SK-N-SH treated with all-trans-retinoic acid at 6 μM for 48 hours (cell line): ENCODE measurements around the gene ARID1B.

Experiments
- ARNTL ChIP-seq: fragments of 450-650 bp; formaldehyde crosslinking; IDR thresholded peaks from 2 replicates; pipeline ENCODE4 v1.5.0; 2020; ENCODE audit warnings: low read depth, mild to moderate bottlenecking, moderate library complexity, borderline replicate concordance
- BACH2 ChIP-seq: fragments of 250-450 bp; sonication (Bioruptor Pico); IDR thresholded peaks from 2 replicates; pipeline ENCODE4 v1.9.0; 2021; ENCODE audit warnings: mild to moderate bottlenecking, borderline replicate concordance
- ESRRG ChIP-seq: fragments of 250-450 bp; sonication (Bioruptor Pico); IDR thresholded peaks from 2 replicates; pipeline ENCODE4 v1.6.1; 2021; ENCODE audit warnings: mild to moderate bottlenecking
- ISL1 ChIP-seq: fragments of 250-450 bp; sonication (Bioruptor Pico); IDR thresholded peaks from 2 replicates; pipeline ENCODE4 v2.1.2; 2022; ENCODE audit warnings: mild to moderate bottlenecking, moderate library complexity
- TOX ChIP-seq: fragments of 250-450 bp; sonication (Bioruptor Pico); IDR thresholded peaks from 2 replicates; pipeline ENCODE4 v1.8.0; 2021; ENCODE audit warnings: mild to moderate bottlenecking, moderate library complexity, borderline replicate concordance
- ZFP3 ChIP-seq: fragments of 250-450 bp; sonication (Bioruptor Pico); IDR thresholded peaks from 2 replicates; pipeline ENCODE4 v1.5.0; 2020; ENCODE audit warnings: mild to moderate bottlenecking, moderate library complexity
- TF ChIP-seq, protein P1 (sequence below): fragments of 250-450 bp; sonication (Bioruptor Pico); IDR thresholded peaks from 2 replicates; pipeline ENCODE4 v1.8.0; 2021; ENCODE audit warnings: low read depth, mild to moderate bottlenecking, moderate library complexity, borderline replicate concordance
- TF ChIP-seq, protein P2 (sequence below): fragments of 250-450 bp; sonication (Bioruptor Pico); IDR thresholded peaks from 2 replicates; pipeline ENCODE4 v1.8.0; 2020; ENCODE audit warnings: mild to moderate bottlenecking, moderate library complexity, borderline replicate concordance

DNA sequence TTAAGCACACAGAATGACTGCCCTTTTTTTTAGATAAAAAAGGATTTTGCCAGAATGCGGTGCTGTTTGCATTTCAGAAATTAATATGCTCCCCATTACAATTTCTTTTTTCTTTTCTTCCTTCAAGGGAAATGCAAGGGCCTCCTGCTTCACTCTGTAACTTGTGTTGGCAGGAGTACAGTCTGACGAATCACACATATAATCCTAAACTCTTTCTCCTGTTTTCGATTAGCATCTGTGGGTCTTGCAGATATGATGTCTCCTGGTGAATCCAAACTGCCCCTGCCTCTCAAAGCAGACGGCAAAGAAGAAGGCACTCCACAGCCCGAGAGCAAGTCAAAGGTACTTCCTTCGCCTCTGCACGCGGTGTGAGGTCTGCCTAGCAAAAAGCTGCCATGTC, 396.6 kb downstream of the ARID1B start:
- TF ChIP-seq TOX (CRISPR knock-in tag), result no peak
- no peak for TF ChIP-seq BACH2
- TF ChIP-seq ARNTL, result no peak
- TF ChIP-seq, protein P1, sequence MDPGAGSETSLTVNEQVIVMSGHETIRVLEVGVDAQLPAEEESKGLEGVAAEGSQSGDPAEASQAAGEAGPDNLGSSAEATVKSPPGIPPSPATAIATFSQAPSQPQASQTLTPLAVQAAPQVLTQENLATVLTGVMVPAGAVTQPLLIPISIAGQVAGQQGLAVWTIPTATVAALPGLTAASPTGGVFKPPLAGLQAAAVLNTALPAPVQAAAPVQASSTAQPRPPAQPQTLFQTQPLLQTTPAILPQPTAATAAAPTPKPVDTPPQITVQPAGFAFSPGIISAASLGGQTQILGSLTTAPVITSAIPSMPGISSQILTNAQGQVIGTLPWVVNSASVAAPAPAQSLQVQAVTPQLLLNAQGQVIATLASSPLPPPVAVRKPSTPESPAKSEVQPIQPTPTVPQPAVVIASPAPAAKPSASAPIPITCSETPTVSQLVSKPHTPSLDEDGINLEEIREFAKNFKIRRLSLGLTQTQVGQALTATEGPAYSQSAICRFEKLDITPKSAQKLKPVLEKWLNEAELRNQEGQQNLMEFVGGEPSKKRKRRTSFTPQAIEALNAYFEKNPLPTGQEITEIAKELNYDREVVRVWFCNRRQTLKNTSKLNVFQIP, result no peak
- TF ChIP-seq, protein P2, sequence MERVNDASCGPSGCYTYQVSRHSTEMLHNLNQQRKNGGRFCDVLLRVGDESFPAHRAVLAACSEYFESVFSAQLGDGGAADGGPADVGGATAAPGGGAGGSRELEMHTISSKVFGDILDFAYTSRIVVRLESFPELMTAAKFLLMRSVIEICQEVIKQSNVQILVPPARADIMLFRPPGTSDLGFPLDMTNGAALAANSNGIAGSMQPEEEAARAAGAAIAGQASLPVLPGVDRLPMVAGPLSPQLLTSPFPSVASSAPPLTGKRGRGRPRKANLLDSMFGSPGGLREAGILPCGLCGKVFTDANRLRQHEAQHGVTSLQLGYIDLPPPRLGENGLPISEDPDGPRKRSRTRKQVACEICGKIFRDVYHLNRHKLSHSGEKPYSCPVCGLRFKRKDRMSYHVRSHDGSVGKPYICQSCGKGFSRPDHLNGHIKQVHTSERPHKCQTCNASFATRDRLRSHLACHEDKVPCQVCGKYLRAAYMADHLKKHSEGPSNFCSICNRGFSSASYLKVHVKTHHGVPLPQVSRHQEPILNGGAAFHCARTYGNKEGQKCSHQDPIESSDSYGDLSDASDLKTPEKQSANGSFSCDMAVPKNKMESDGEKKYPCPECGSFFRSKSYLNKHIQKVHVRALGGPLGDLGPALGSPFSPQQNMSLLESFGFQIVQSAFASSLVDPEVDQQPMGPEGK, result no peak
- no peak for TF ChIP-seq ZFP3 (CRISPR knock-in tag)
- TF ChIP-seq ESRRG (CRISPR knock-in tag), result no peak
- TF ChIP-seq ISL1 (CRISPR knock-in tag), result no peak
